Naive thymus-derived CD4-positive, alpha-beta T cell (primary cell): ENCODE results near the gene TMEM240. TPM values are rescaled to one million over a fixed set of nuclear protein-coding genes. Genes with fewer than 3 reads are reported as not detected.

Experiments used
- ATAC-seq: fragments of 150-1000 bp; cut with Tn5 transposase; 2 replicates; pipeline ENCODE4 v1.10.0; 2021; ENCODE audit warnings: mild to moderate bottlenecking, moderate library complexity
- CTCF ChIA-PET: fragments of 350-600 bp; sonication (Branson Sonifier 250); formaldehyde crosslinking; loops from one replicate; lab custom pipeline; 2021; ENCODE audit warnings: antibody characterized with exemption; lab: Charles Lee
- POLR2A ChIA-PET: fragments of 350-600 bp; sonication (Branson Sonifier 250); formaldehyde crosslinking; loops from one replicate; lab custom pipeline; 2021; ENCODE audit warnings: antibody characterized with exemption, inconsistent platforms; lab: Charles Lee
- DNase-seq, 9 donors: peaks; one replicate each; pipeline versions ENCODE4 v3.0.0 to v3.0.0-alpha.2; 2020 to 2022; ENCODE audit warnings: mixed read lengths in 1 of 9
- H3K27ac ChIP-seq: one replicate; pipeline ENCODE4 v1.7.0; 2013; ENCODE audit warnings: mild to moderate bottlenecking, low read depth, low read length, moderate library complexity
- H3K27me3 ChIP-seq, 2 donors: one replicate each; pipeline ENCODE4 v1.7.0; 2013; ENCODE audit warnings: low read length in 2 of 2, mild to moderate bottlenecking in 2 of 2, moderate library complexity in 2 of 2; ENCODE audit not compliant: control insufficient read depth in 2 of 2, insufficient read depth in 2 of 2
- H3K36me3 ChIP-seq, 3 experiments: 1 replicate in 2 of 3; 2 replicates in 1 of 3; pipeline ENCODE4 v1.7.0; 2013; ENCODE audit warnings: low read length in 3 of 3, mild to moderate bottlenecking in 3 of 3, moderate library complexity in 1 of 3; ENCODE audit not compliant: insufficient read depth in 3 of 3, control insufficient read depth in 2 of 3
- H3K4me1 ChIP-seq, 2 donors: one replicate each; pipeline ENCODE4 v1.7.0; 2013; ENCODE audit warnings: low read length in 2 of 2, mild to moderate bottlenecking in 2 of 2, moderate library complexity in 1 of 2; ENCODE audit not compliant: control insufficient read depth in 2 of 2, insufficient read depth in 2 of 2
- H3K4me3 ChIP-seq: 2 replicates; pipeline ENCODE4 v1.7.0; 2013; ENCODE audit warnings: mild to moderate bottlenecking, low read length
- H3K9me3 ChIP-seq, 3 experiments: 1 replicate in 2 of 3; 2 replicates in 1 of 3; pipeline ENCODE4 v1.7.0; 2013; ENCODE audit warnings: low read length in 3 of 3; ENCODE audit not compliant: control insufficient read depth in 2 of 3
- H3K27ac Mint-ChIP-seq, 9 donors: one replicate each; pipeline ENCODE4 v1.8.0; 2020 to 2022; ENCODE audit warnings: mixed read lengths in 9 of 9, mild to moderate bottlenecking in 8 of 9, moderate library complexity in 5 of 9, inconsistent platforms in 2 of 9
- H3K27me3 Mint-ChIP-seq, 5 donors: one replicate each; pipeline ENCODE4 v1.8.0; 2021 to 2022; ENCODE audit warnings: mixed read lengths in 5 of 5, mild to moderate bottlenecking in 1 of 5
- H3K36me3 Mint-ChIP-seq, 5 donors: one replicate each; pipeline ENCODE4 v1.8.0; 2020 to 2022; ENCODE audit warnings: mixed read lengths in 5 of 5, mild to moderate bottlenecking in 3 of 5, inconsistent platforms in 1 of 5
- H3K4me1 Mint-ChIP-seq, 7 donors: one replicate each; pipeline ENCODE4 v1.8.0; 2020 to 2022; ENCODE audit warnings: mixed read lengths in 7 of 7, mild to moderate bottlenecking in 3 of 7, inconsistent platforms in 1 of 7
- H3K4me3 Mint-ChIP-seq, 10 donors: one replicate each; pipeline ENCODE4 v1.8.0; 2020 to 2022; ENCODE audit warnings: mild to moderate bottlenecking in 10 of 10, mixed read lengths in 10 of 10, moderate library complexity in 6 of 10, inconsistent platforms in 2 of 10
- H3K9me3 Mint-ChIP-seq, 11 donors: one replicate each; pipeline ENCODE4 v1.8.0; 2020 to 2022; ENCODE audit warnings: mixed read lengths in 11 of 11, mild to moderate bottlenecking in 4 of 11, inconsistent platforms in 1 of 11, moderate library complexity in 1 of 11
- intact Hi-C, 2 donors: fragments of 100-400 bp; cut with micrococcal nuclease; formaldehyde crosslinking; loops; one replicate each; pipeline ENCODE4 v1.15.1; 2023
- polyA plus RNA-seq, 2 donors: library from polyadenylated mRNA; unstranded; fragments of 300-500 nt; fragmentation: Illumina TruSeq; gene quantifications; one replicate each; pipeline ENCODE4 v1.2.3, GENCODE V29; 2021
- total RNA-seq, 6 experiments: library from RNA in 5 of 6; stranded (reverse) in 5 of 6; gene quantifications; 1 replicate in 5 of 6; 2 replicates in 1 of 6; pipeline ENCODE4 v1.2.3 and lab custom pipeline; 2021 to 2026

Gene TMEM240
- total and polyA plus RNA-seq, 7 experiments from 2014 or later: 0.66 to 2.8 (median 1.1) TPM; not detected in 2

DNA sequence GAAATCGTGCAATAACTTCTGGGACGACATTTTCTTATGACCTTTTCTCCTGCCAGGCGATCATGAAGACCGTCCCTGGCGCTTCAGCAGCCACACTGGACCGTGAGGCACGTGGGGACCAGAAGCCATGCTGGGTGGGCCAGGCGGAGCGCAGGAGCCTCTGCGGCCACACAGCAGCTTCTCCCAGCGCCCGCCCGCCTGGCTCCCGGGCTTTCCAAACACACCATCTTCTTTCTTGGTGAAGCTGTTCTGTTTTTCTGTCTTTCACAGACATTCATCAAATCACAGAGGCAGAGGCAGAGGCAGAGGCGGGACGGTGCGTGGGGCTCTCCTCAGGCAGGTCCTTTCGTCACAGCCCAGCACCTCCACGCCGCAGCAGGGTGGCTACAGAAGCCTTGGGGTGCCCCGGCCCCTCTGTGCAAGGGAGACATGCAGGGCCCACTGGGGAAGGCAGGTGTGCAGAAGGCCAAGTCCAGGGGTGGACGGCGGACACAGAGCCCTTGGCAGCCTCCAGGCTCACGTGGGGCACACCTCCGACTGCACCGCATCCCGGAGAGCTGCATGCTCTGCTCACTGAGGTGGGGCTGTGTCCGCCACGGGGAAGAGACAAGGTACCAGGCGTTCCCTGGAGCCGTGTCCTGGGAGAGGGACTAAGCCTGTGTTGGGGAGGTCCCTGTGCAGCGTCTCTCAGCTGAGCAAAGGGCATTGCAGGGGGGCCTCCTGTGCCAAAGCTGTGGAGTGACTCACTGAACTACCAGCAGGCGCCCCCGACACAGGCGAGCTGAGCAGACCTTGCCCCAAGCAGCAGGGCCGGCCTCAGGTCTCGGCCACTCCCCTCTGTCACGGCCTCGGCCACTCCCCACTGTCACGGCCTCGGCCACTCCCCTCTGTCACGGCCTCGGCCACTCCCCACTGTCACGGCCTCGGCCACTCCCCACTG is 2.6 kb upstream of the TMEM240 start:
- peaks cover 0 to 28% (median 0%) of the 10 kb centered on the region in 3 experiments for H3K36me3 ChIP-seq
- POLR2A ChIA-PET: interaction anchor here (0.7 to 1.3 kb wide), 3 partner anchors 16 to 873 kb away, joined by 4 to 5 read pairs (median 4); no protein-coding TSS in a partner anchor
- DNase-seq (no peak), ATAC-seq (no peak)
- H3K4me3 ChIP-seq: no peak overlapping the region
- intact Hi-C loops: no loop called here
- H3K4me3 Mint-ChIP-seq: peak overlapping the region in 1 of 10 donors; percentile 13
- peaks cover 0 to 11% (median 2%) of the 10 kb centered on the region in 7 donors for H3K4me1 Mint-ChIP-seq
- H3K36me3 Mint-ChIP-seq: peaks cover 0 to 11% (median 0%) of the 10 kb centered on the region in 5 donors
- no peaks in the 10 kb centered on the region for H3K4me1 ChIP-seq
- H3K27me3 Mint-ChIP-seq: peaks cover 0 to 4% (median 0%) of the 10 kb centered on the region in 5 donors
- H3K27ac ChIP-seq: no peak overlapping the region
- H3K9me3 ChIP-seq: no peaks in the 10 kb centered on the region
- no peaks in the 10 kb centered on the region for H3K27me3 ChIP-seq
- peaks cover 0 to 2% (median 0%) of the 10 kb centered on the region in 11 donors for H3K9me3 Mint-ChIP-seq
- H3K27ac Mint-ChIP-seq: peak overlapping the region in 2 of 9 donors; percentile 17 to 43
- CTCF ChIA-PET: no interaction called here

- no peak overlapping the region for H3K4me3 ChIP-seq
- Mint-ChIP-seq H3K36me3 (peaks cover 0 to 11% (median 0%) of the 10 kb centered on the region in 5 donors), H3K27ac (peak overlapping the region in 6 of 9 donors; percentile 32 to 71 (median 58)), H3K9me3 (peaks cover 0 to 2% (median 0%) of the 10 kb centered on the region in 11 donors), H3K4me3 (peak overlapping the region in 8 of 10 donors; percentile 19 to 77 (median 59)), H3K4me1 (peaks cover 0 to 11% (median 0%) of the 10 kb centered on the region in 7 donors), H3K27me3 (peaks cover 0 to 4% (median 0%) of the 10 kb centered on the region in 5 donors)
- H3K27ac ChIP-seq: no peak overlapping the region
- ChIA-PET POLR2A (interaction anchor here (1.3 kb wide), 1 partner anchor 17 kb away, joined by 4 read pairs; no protein-coding TSS in a partner anchor), CTCF (no interaction called here)
- H3K4me1 ChIP-seq: no peaks in the 10 kb centered on the region
- intact Hi-C loops: no loop called here
- ATAC-seq (no peak), DNase-seq (no peak)
- no peaks in the 10 kb centered on the region for H3K27me3 ChIP-seq
- H3K36me3 ChIP-seq: peaks cover 0 to 28% (median 0%) of the 10 kb centered on the region in 3 experiments
- no peaks in the 10 kb centered on the region for H3K9me3 ChIP-seq
Observed at GRCh38 chr1:1541956-1542765, 1.7 kb upstream of the TMEM240 start.

DNA sequence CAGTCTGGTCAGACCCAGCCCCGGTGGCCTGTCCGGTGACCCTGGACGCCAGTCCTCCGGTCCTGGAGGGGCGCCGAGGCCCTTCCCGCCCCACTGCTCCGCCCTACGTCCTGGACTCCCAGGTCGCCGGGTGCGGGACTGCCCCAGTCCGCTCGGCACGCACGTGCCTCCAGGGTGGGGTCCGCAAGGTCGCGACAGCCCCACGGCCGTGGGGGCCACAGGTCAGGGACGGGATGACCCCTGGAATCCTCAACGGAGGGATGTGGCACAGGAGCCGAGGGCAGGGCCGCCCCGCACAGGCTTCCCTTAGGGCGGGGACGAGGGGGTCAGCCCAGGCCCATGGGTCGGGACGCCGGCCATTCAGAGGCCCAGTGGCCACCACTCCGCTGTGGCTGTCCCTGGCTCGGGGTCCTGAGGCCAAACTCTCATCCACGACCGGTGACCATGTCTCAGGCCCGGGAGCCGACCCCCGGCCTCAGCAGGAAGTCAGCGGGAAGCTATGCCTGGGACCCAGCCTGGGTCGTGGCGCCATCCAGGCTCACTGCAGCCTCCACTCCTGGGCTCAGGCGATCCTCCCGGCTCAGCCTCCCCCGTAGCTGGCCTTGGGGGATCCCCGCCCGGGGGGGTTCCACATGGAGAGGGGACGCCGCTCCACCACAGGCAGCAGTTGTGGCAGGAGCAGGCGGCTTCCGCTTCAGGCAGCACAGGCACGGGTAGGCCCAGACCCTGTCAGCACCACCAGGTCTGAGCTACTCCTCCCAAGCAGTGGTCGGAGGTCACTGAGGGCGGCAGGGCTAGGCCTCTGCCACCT is 599 bp upstream of the TMEM240 start:
- H3K4me1 ChIP-seq: no peaks in the 10 kb centered on the region
- CTCF ChIA-PET: no interaction called here
- H3K9me3 ChIP-seq: no peaks in the 10 kb centered on the region
- intact Hi-C loops: loop anchor here in 1 of 2 donors (1.0 kb wide), 1 partner anchor 74 kb away; the partner anchor contains the start of gene MIB2
- H3K36me3 Mint-ChIP-seq: peaks cover 0 to 11% (median 0%) of the 10 kb centered on the region in 5 donors
- peaks cover 0 to 4% (median 0%) of the 10 kb centered on the region in 5 donors for H3K27me3 Mint-ChIP-seq
- POLR2A ChIA-PET: no interaction called here
- H3K27me3 ChIP-seq: no peaks in the 10 kb centered on the region
- peaks cover 0 to 28% (median 0%) of the 10 kb centered on the region in 3 experiments for H3K36me3 ChIP-seq
- peak overlapping the region in 4 of 9 donors; percentile 32 to 67 (median 59) for H3K27ac Mint-ChIP-seq
- H3K9me3 Mint-ChIP-seq: peaks cover 0 to 2% (median 0%) of the 10 kb centered on the region in 11 donors
- no peak overlapping the region for H3K4me3 ChIP-seq
- peak overlapping the region in 9 of 10 donors; percentile 19 to 77 (median 56) for H3K4me3 Mint-ChIP-seq
- no peak for ATAC-seq
- H3K27ac ChIP-seq: peak overlapping the region; percentile 57
- no peak for DNase-seq
- peaks cover 0 to 11% (median 0%) of the 10 kb centered on the region in 7 donors for H3K4me1 Mint-ChIP-seq

GRCh38 chr1:1539310-1540089 is 924 bp downstream of the TMEM240 start:
- Mint-ChIP-seq H3K36me3 (peaks cover 0 to 11% (median 0%) of the 10 kb centered on the region in 5 donors), H3K4me3 (peak overlapping the region in 8 of 10 donors; percentile 36 to 83 (median 75)), H3K4me1 (peaks cover 0 to 11% (median 0%) of the 10 kb centered on the region in 7 donors), H3K27ac (no peak overlapping the region), H3K9me3 (peaks cover 0 to 2% (median 0%) of the 10 kb centered on the region in 11 donors), H3K27me3 (peaks cover 0 to 4% (median 0%) of the 10 kb centered on the region in 5 donors)
- ChIA-PET CTCF (no interaction called here), POLR2A (interaction anchor here (0.5 kb wide), 1 partner anchor 9 kb away, joined by 3 read pairs; no protein-coding TSS in a partner anchor)
- H3K27ac ChIP-seq: no peak overlapping the region
- no peak overlapping the region for H3K4me3 ChIP-seq
- peaks cover 0 to 28% (median 0%) of the 10 kb centered on the region in 3 experiments for H3K36me3 ChIP-seq
- intact Hi-C loops: loop anchor here in 1 of 2 donors (1.0 kb wide), 1 partner anchor 76 kb away; the partner anchor contains the start of gene MIB2
- ATAC-seq (no peak), DNase-seq (no peak)
- no peaks in the 10 kb centered on the region for H3K9me3 ChIP-seq
- H3K27me3 ChIP-seq: no peaks in the 10 kb centered on the region
- no peaks in the 10 kb centered on the region for H3K4me1 ChIP-seq

GRCh38 chr1:1538989-1539309 is 1.5 kb downstream of the TMEM240 start:
- Mint-ChIP-seq H3K4me1 (peaks cover 0 to 11% (median 0%) of the 10 kb centered on the region in 7 donors), H3K9me3 (peaks cover 0 to 2% (median 0%) of the 10 kb centered on the region in 11 donors), H3K27me3 (peaks cover 0 to 4% (median 0%) of the 10 kb centered on the region in 5 donors), H3K36me3 (peaks cover 0 to 11% (median 0%) of the 10 kb centered on the region in 5 donors), H3K27ac (peak overlapping the region in 1 of 9 donors; percentile 34), H3K4me3 (peak overlapping the region in 8 of 10 donors; percentile 7 to 79 (median 48))
- no peaks in the 10 kb centered on the region for H3K27me3 ChIP-seq
- DNase-seq (no peak), ATAC-seq (no peak)
- peaks cover 0 to 28% (median 0%) of the 10 kb centered on the region in 3 experiments for H3K36me3 ChIP-seq
- CTCF ChIA-PET: no interaction called here
- no peaks in the 10 kb centered on the region for H3K9me3 ChIP-seq
- intact Hi-C loops: no loop called here
- no peak overlapping the region for H3K27ac ChIP-seq
- POLR2A ChIA-PET: interaction anchor here (0.5 kb wide), 1 partner anchor 9 kb away, joined by 3 read pairs; no protein-coding TSS in a partner anchor
- no peaks in the 10 kb centered on the region for H3K4me1 ChIP-seq
- H3K4me3 ChIP-seq: no peak overlapping the region
